GM12891 (cell line): Measurements from ENCODE around the gene DCAF7.

Experiments used
- POLR2A ChIP-seq: IDR thresholded peaks from 2 replicates; pipeline ENCODE4 v1.6.1; 2011; ENCODE audit warnings: low read depth, low read length, control low read depth
- POLR2AphosphoS5 ChIP-seq: IDR thresholded peaks from 2 replicates; pipeline ENCODE4 v1.6.1; 2011; ENCODE audit warnings: low read depth, low read length, control low read depth
- TAF1 ChIP-seq: IDR thresholded peaks from 2 replicates; pipeline ENCODE4 v1.6.1; 2011; ENCODE audit warnings: low read depth, low read length, control low read depth

- no peak for TF ChIP-seq POLR2A
- no peak for TF ChIP-seq POLR2AphosphoS5
- TF ChIP-seq TAF1, result no peak
Measured at GRCh38 chr17:63538693-63539595, 11.3 kb upstream of the DCAF7 start.
